HUDEP-2 (cell line): ENCODE data around the gene HNRNPLL.
A peak's percentile ranks its signal among the peaks of the same experiment; 100 is the strongest.

Experiments used
- DNase-seq, 76 experiments: peaks; one replicate each; lab custom pipeline; 2025; ENCODE audit not compliant: unreplicated experiment in 76 of 76; lab: John Stamatoyannopoulos, UW

HNRNPLL gene

GRCh38 chr2:38534746-38535403, 67.9 kb downstream of the HNRNPLL start:
- DNase-seq: no peak

- no peak for DNase-seq
These were observed 68.8 kb downstream of the HNRNPLL start for GRCh38 chr2:38533757-38534545.

- no peak for DNase-seq
These were observed 69.5 kb downstream of the HNRNPLL start for GRCh38 chr2:38533180-38533579.

GRCh38 chr2:38532366-38532765, 70.4 kb downstream of the HNRNPLL start:
- no peak for DNase-seq

GRCh38 chr2:38529208-38529607, 73.5 kb downstream of the HNRNPLL start:
- no peak for DNase-seq

GRCh38 chr2:38528534-38528933, 74.2 kb downstream of the HNRNPLL start:
- no peak for DNase-seq

- peak in 19 of 76 experiments; percentile 3 to 52 (median 14) for DNase-seq
These were observed 74.7 kb downstream of the HNRNPLL start for GRCh38 chr2:38528008-38528442.

- no peak for DNase-seq
These were observed 75.3 kb downstream of the HNRNPLL start for GRCh38 chr2:38527338-38528007.

GRCh38 chr2:38526195-38526594, 76.5 kb downstream of the HNRNPLL start:
- no peak for DNase-seq

- no peak for DNase-seq
These were observed 78.1 kb downstream of the HNRNPLL start for GRCh38 chr2:38524580-38524979.

GRCh38 chr2:38523728-38524437, 78.8 kb downstream of the HNRNPLL start:
- peak in 3 of 76 experiments; percentile 2 to 37 (median 13) for DNase-seq

- DNase-seq: no peak
These were observed 79.9 kb downstream of the HNRNPLL start for GRCh38 chr2:38522754-38523349.

- no peak for DNase-seq
These were observed 80.9 kb downstream of the HNRNPLL start for GRCh38 chr2:38521835-38522234.

- DNase-seq: no peak
These were observed 85.4 kb downstream of the HNRNPLL start for GRCh38 chr2:38517284-38517683.

GRCh38 chr2:38516526-38516925, 86.2 kb downstream of the HNRNPLL start:
- peak in 1 of 76 experiments; percentile 12 for DNase-seq

- no peak for DNase-seq
These were observed 86.6 kb downstream of the HNRNPLL start for GRCh38 chr2:38516122-38516521.

- DNase-seq: peak in 68 of 76 experiments; percentile 12 to 92 (median 54)
These were observed 87.3 kb downstream of the HNRNPLL start for GRCh38 chr2:38515155-38516074.

- peak in 4 of 76 experiments; percentile 14 to 31 (median 22) for DNase-seq
These were observed 88.0 kb downstream of the HNRNPLL start for GRCh38 chr2:38514603-38515154.

- DNase-seq: no peak
These were observed 90.5 kb downstream of the HNRNPLL start for GRCh38 chr2:38512211-38512610.
